Lung (tissue), 12 donors: ENCODE measurements around the gene GOLT1A. TPM values are rescaled to one million over a fixed set of nuclear protein-coding genes. Genes with fewer than 3 reads are reported as not detected.

Experiments
- ATAC-seq: fragments of 200-7000 bp; cut with Tn5 transposase; one replicate; pipeline ENCODE4 v1.9.1; 2020; ENCODE audit warnings: moderate number of reproducible peaks; ENCODE audit not compliant: insufficient read depth, low FRiP score
- DNase-seq, 3 donors: peaks; one replicate each; pipeline ENCODE4 v3.0.0-alpha.2; 2013 to 2017
- H3K27ac ChIP-seq, 2 donors: one replicate each; pipeline ENCODE4 v1.5.1; 2013; ENCODE audit warnings: mild to moderate bottlenecking in 2 of 2, moderate library complexity in 2 of 2, control low read depth in 1 of 2, inconsistent platforms in 1 of 2, low read depth in 1 of 2, low read length in 1 of 2
- H3K27me3 ChIP-seq, 3 donors: one replicate each; pipeline ENCODE4 v1.5.1; 2013; ENCODE audit warnings: low read length in 2 of 3; ENCODE audit not compliant: control insufficient read depth in 3 of 3, insufficient read depth in 3 of 3
- H3K36me3 ChIP-seq, 4 donors: one replicate each; pipeline ENCODE4 v1.5.1; 2013; ENCODE audit warnings: low read length in 4 of 4, mild to moderate bottlenecking in 1 of 4, moderate library complexity in 1 of 4; ENCODE audit not compliant: control insufficient read depth in 4 of 4, insufficient read depth in 4 of 4
- H3K4me1 ChIP-seq, 5 donors: one replicate each; pipeline ENCODE4 v1.5.1; 2013; ENCODE audit warnings: low read length in 5 of 5, mild to moderate bottlenecking in 2 of 5, moderate library complexity in 1 of 5; ENCODE audit not compliant: control insufficient read depth in 5 of 5, insufficient read depth in 5 of 5
- H3K4me3 ChIP-seq: one replicate; pipeline ENCODE4 v1.5.1; 2013; ENCODE audit warnings: mild to moderate bottlenecking, control low read depth, moderate library complexity
- H3K9ac ChIP-seq, 2 donors: one replicate each; pipeline ENCODE4 v1.5.1; 2013; ENCODE audit warnings: low read length in 2 of 2, control low read depth in 1 of 2; ENCODE audit not compliant: insufficient read depth in 1 of 2
- H3K9me3 ChIP-seq, 4 donors: one replicate each; pipeline ENCODE4 v1.5.1; 2013; ENCODE audit warnings: low read length in 3 of 4, mild to moderate bottlenecking in 1 of 4, moderate library complexity in 1 of 4; ENCODE audit not compliant: control insufficient read depth in 4 of 4, insufficient read depth in 3 of 4
- CTCF ChIP-seq: IDR thresholded peaks from 2 replicates; pipeline ENCODE4 v1.5.1; 2012; ENCODE audit warnings: mild to moderate bottlenecking; ENCODE audit errors: control extremely low read depth, extremely low read depth
- WGBS, 2 donors: extraction: QIAGEN DNeasy Blood & Tissue Kit; methylation state at CpG; one replicate each; pipeline ENCODE4 v1.1.7; 2013; 5-methylcytosine and 5-hydroxymethylcytosine counted together
- polyA plus RNA-seq, 2 donors: library from polyadenylated mRNA; stranded (reverse); fragments of 200-250 nt; gene quantifications; one replicate each; pipeline ENCODE4 v1.2.1, GENCODE V29; 2013
- total RNA-seq, 2 donors: library from RNA; depleted of rRNA in 1 of 2; stranded (reverse); fragments of >200 nt in 1 of 2; gene quantifications; one replicate each; pipeline ENCODE4 v1.2.1, GENCODE V29; 2014 to 2021
- donor health status: control.
- donor health status: control.
- donor health status: Bipolar disorder and iron deficiency.
- donor health status: healthy.
- donor health status: DM: yes; HTN: yes; CAD: no.

Gene GOLT1A
- total and polyA plus RNA-seq, 4 donors, result 4.1 to 23.8 (median 7.7) TPM

- H3K27ac ChIP-seq, result no peak overlapping the region
Measured at GRCh38 chr1:204230211-204230610, 16.4 kb upstream of the GOLT1A start.

GRCh38 chr1:204228896-204229295 lies 15.1 kb upstream of the GOLT1A start:
- Histone ChIP-seq H3K36me3 (peaks cover 3 to 6% (median 5%) of the 10 kb centered on the region in 4 donors), H3K4me3 (no peak overlapping the region), H3K4me1 (peaks cover 0 to 16% (median 0%) of the 10 kb centered on the region in 5 donors), H3K27ac (no peak overlapping the region), H3K9me3 (no peaks in the 10 kb centered on the region), H3K9ac (no peak overlapping the region), H3K27me3 (no peaks in the 10 kb centered on the region)
- ATAC-seq (no peak), DNase-seq (no peak)
- TF ChIP-seq CTCF, result no peak
- WGBS, 2 donors, result 97% methylated on average over 13 of the region's 13 CpGs

More at GRCh38 chr1:204230211-204230610, 16.4 kb upstream of the GOLT1A start:
- ATAC-seq (no peak), DNase-seq (no peak)
- H3K9me3 ChIP-seq, result no peaks in the 10 kb centered on the region
- TF ChIP-seq CTCF, result no peak
- H3K4me3 ChIP-seq, result no peak overlapping the region
- 85 to 94% methylated on average over 14 of the region's 14 CpGs for WGBS, 2 donors
- H3K27me3 ChIP-seq, result no peaks in the 10 kb centered on the region
- H3K36me3 ChIP-seq, result peaks cover 3 to 12% (median 5%) of the 10 kb centered on the region in 4 donors
- H3K9ac ChIP-seq, result no peak overlapping the region
- peaks cover 0 to 16% (median 0%) of the 10 kb centered on the region in 5 donors for H3K4me1 ChIP-seq

GRCh38 chr1:204227996-204228785 lies 14.4 kb upstream of the GOLT1A start:
- Histone ChIP-seq H3K4me3 (no peak overlapping the region), H3K27me3 (no peaks in the 10 kb centered on the region), H3K9ac (no peak overlapping the region), H3K9me3 (no peaks in the 10 kb centered on the region), H3K4me1 (peaks cover 0 to 16% (median 0%) of the 10 kb centered on the region in 5 donors), H3K36me3 (peaks cover 2 to 5% (median 3%) of the 10 kb centered on the region in 4 donors), H3K27ac (no peak overlapping the region)
- 87 to 89% methylated on average over 20 of the region's 20 CpGs for WGBS, 2 donors
- DNase-seq (no peak), ATAC-seq (no peak)
- TF ChIP-seq CTCF, result no peak
